Panc1 (cell line): ENCODE measurements around the gene HNF1B. TPM values are rescaled to one million over a fixed set of nuclear protein-coding genes. Genes with fewer than 3 reads are reported as not detected.

Experiments
- ATAC-seq: fragments of 200-7000 bp; cut with Tn5 transposase; 2 replicates; pipeline ENCODE4 v1.9.1; 2020; ENCODE audit warnings: mild to moderate bottlenecking, moderate library complexity
- BruUV-seq: library from RNA; stranded (reverse); fragments of 400-500 nt; replicated peaks from 2 replicates; lab custom pipeline; 2021; lab: Mats Ljungman, UMichigan
- CTCF ChIA-PET: fragments of 300-600 bp; sonication (Branson Sonifier 250); formaldehyde crosslinking; loops from one replicate; lab custom pipeline; 2022; ENCODE audit warnings: antibody characterized with exemption; lab: Charles Lee
- POLR2A ChIA-PET: fragments of 300-600 bp; sonication (Branson Sonifier 250); formaldehyde crosslinking; loops from one replicate; lab custom pipeline; 2022; ENCODE audit warnings: antibody characterized with exemption; lab: Charles Lee
- DNase-seq: peaks from one replicate; pipeline ENCODE4 v3.0.0-alpha.2; 2010; ENCODE audit warnings: low read depth, low spot score
- H3K27ac ChIP-seq: 2 replicates; pipeline ENCODE4 v1.5.1; 2011; ENCODE audit warnings: mild to moderate bottlenecking, low read length, inconsistent platforms
- H3K27me3 ChIP-seq: fragments of 200-500 bp; sonication (Bioruptor generic); 2 replicates; pipeline ENCODE4 v1.6.0; 2014; ENCODE audit warnings: low read length, inconsistent platforms; ENCODE audit not compliant: control insufficient read depth, insufficient read depth
- H3K36me3 ChIP-seq: fragments of 200-500 bp; sonication (Bioruptor generic); 2 replicates; pipeline ENCODE4 v1.5.1; 2014; ENCODE audit warnings: inconsistent platforms, mild to moderate bottlenecking, low read length, moderate library complexity; ENCODE audit not compliant: control insufficient read depth, insufficient read depth
- H3K4me1 ChIP-seq: 2 replicates; pipeline ENCODE4 v1.5.1; 2011; ENCODE audit warnings: inconsistent platforms, mild to moderate bottlenecking, low read length, moderate library complexity; ENCODE audit not compliant: control insufficient read depth, insufficient read depth
- H3K4me3 ChIP-seq, 2 experiments: 2 replicates each; pipeline ENCODE4 v1.5.1; 2011 to 2012; ENCODE audit warnings: low read depth in 2 of 2, low read length in 2 of 2, mild to moderate bottlenecking in 2 of 2, inconsistent platforms in 1 of 2, moderate library complexity in 1 of 2
- H3K9me3 ChIP-seq: fragments of 200-500 bp; sonication (Bioruptor generic); 2 replicates; pipeline ENCODE4 v1.5.1; 2014; ENCODE audit warnings: low read depth, mild to moderate bottlenecking, inconsistent platforms, low read length, moderate library complexity; ENCODE audit not compliant: control insufficient read depth, insufficient read depth
- POLR2AphosphoS5 ChIP-seq: IDR thresholded peaks from 2 replicates; pipeline ENCODE4 v1.6.1; 2012; ENCODE audit warnings: mild to moderate bottlenecking, low read depth, low read length, moderate library complexity
- SIN3A ChIP-seq: IDR thresholded peaks from 2 replicates; pipeline ENCODE4 v1.6.1; 2012; ENCODE audit warnings: low read depth, mild to moderate bottlenecking, low read length, moderate library complexity, borderline replicate concordance; ENCODE audit not compliant: insufficient read depth
- TCF7L2 ChIP-seq: IDR thresholded peaks from 2 replicates; pipeline ENCODE4 v1.6.1; 2011; ENCODE audit warnings: mild to moderate bottlenecking, low read depth, low read length, inconsistent platforms
- in situ Hi-C: cut with HindIII; loops from 2 replicates; pipeline ENCODE4 v1.10.0; 2016; ENCODE audit warnings: low sequenced_read_pairs, low pct_unique_long_range_greater_than_20kb
- intact Hi-C: fragments of 100-400 bp; cut with micrococcal nuclease; formaldehyde crosslinking; loops from one replicate; pipeline ENCODE4 v1.10.0; 2022; ENCODE audit not compliant: unreplicated experiment
- total RNA-seq: library from RNA; stranded (reverse); gene quantifications from one replicate; pipeline ENCODE4 v1.2.1, GENCODE V29; 2021; ENCODE audit not compliant: unreplicated experiment
- TF ChIP-seq, protein P1 (sequence below): fragments of 450-650 bp; IDR thresholded peaks from 2 replicates; pipeline ENCODE4 v1.5.1; 2017; ENCODE audit warnings: mild to moderate bottlenecking
- TF ChIP-seq, protein P2 (sequence below), 2 experiments: IDR thresholded peaks; 2 replicates each; pipeline ENCODE4 v1.6.1; 2011 to 2012; ENCODE audit warnings: low read depth in 2 of 2, control low read depth in 1 of 2, low read length in 1 of 2, mild to moderate bottlenecking in 1 of 2, moderate library complexity in 1 of 2; ENCODE audit not compliant: insufficient read depth in 1 of 2

The HNF1B gene
- total RNA-seq, 1 experiment from 2014 or later = not detected

DNA sequence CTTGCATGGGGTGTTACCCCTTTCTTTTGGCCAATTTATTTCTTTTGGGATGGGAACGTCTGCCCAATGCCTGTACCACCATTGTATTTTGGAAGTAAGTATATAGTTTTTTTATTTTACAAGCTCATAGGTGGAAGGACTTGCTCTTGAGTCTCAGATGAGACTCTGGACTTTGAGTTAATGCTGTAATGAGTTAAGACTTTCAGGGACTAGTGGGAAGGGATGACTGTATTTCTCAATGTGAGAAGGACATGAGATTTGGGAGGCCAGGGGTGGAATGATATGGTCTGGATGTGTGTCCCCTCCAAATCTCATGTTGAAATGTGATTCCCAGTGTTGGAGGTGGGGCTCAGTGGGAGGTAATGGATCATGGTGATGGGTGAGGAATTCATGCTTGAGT, 49.1 kb downstream of the HNF1B start:
- intact Hi-C loops (no loop called here), in situ Hi-C loops (no loop called here)
- ChIA-PET CTCF (no interaction called here), POLR2A (no interaction called here)
- BruUV-seq = no TSS peak
- no peak for DNase-seq
- H3K9me3 ChIP-seq = no peaks in the 10 kb centered on the region
- H3K27me3 ChIP-seq = no peaks in the 10 kb centered on the region
- no peak for TF ChIP-seq SIN3A
- TF ChIP-seq, protein P1, sequence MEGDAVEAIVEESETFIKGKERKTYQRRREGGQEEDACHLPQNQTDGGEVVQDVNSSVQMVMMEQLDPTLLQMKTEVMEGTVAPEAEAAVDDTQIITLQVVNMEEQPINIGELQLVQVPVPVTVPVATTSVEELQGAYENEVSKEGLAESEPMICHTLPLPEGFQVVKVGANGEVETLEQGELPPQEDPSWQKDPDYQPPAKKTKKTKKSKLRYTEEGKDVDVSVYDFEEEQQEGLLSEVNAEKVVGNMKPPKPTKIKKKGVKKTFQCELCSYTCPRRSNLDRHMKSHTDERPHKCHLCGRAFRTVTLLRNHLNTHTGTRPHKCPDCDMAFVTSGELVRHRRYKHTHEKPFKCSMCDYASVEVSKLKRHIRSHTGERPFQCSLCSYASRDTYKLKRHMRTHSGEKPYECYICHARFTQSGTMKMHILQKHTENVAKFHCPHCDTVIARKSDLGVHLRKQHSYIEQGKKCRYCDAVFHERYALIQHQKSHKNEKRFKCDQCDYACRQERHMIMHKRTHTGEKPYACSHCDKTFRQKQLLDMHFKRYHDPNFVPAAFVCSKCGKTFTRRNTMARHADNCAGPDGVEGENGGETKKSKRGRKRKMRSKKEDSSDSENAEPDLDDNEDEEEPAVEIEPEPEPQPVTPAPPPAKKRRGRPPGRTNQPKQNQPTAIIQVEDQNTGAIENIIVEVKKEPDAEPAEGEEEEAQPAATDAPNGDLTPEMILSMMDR = no peak
- TF ChIP-seq POLR2AphosphoS5 = no peak
- TF ChIP-seq, protein P2, sequence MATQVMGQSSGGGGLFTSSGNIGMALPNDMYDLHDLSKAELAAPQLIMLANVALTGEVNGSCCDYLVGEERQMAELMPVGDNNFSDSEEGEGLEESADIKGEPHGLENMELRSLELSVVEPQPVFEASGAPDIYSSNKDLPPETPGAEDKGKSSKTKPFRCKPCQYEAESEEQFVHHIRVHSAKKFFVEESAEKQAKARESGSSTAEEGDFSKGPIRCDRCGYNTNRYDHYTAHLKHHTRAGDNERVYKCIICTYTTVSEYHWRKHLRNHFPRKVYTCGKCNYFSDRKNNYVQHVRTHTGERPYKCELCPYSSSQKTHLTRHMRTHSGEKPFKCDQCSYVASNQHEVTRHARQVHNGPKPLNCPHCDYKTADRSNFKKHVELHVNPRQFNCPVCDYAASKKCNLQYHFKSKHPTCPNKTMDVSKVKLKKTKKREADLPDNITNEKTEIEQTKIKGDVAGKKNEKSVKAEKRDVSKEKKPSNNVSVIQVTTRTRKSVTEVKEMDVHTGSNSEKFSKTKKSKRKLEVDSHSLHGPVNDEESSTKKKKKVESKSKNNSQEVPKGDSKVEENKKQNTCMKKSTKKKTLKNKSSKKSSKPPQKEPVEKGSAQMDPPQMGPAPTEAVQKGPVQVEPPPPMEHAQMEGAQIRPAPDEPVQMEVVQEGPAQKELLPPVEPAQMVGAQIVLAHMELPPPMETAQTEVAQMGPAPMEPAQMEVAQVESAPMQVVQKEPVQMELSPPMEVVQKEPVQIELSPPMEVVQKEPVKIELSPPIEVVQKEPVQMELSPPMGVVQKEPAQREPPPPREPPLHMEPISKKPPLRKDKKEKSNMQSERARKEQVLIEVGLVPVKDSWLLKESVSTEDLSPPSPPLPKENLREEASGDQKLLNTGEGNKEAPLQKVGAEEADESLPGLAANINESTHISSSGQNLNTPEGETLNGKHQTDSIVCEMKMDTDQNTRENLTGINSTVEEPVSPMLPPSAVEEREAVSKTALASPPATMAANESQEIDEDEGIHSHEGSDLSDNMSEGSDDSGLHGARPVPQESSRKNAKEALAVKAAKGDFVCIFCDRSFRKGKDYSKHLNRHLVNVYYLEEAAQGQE (IDR thresholded peaks at IDR 0.05; ENCODE audit: insufficient read depth in 1 of 2, low read depth in 2 of 2, low read length in 1 of 2) = no peak
- TF ChIP-seq TCF7L2 = no peak
- ATAC-seq = no peak
- no peaks in the 10 kb centered on the region for H3K4me1 ChIP-seq
- no peak overlapping the region for H3K4me3 ChIP-seq
- H3K27ac ChIP-seq = no peak overlapping the region
- H3K36me3 ChIP-seq = no peaks in the 10 kb centered on the region

DNA sequence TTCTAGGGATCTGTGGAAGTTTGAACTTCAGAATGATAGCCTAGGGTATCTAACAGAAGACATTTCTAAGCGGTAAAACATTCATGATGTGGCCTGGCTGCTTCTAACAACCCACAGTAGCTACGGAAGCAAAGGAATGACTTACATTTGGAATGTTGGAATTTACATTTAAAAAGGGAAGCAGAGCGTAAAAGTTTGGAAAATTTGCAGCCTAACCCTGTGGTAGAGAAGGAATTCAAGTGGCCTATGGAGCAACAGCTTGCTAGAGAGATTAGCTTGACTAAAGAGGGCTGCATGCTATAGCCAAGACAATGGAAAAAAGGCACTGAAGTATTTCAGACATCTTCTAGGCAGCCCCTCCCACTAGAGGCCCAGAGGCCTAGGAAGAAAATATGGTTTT, 50.1 kb downstream of the HNF1B start:
- TF ChIP-seq TCF7L2 (no peak), SIN3A (no peak), POLR2AphosphoS5 (no peak)
- TF ChIP-seq, protein P2 (IDR thresholded peaks at IDR 0.05; ENCODE audit: insufficient read depth in 1 of 2, low read depth in 2 of 2, low read length in 1 of 2) = no peak
- TF ChIP-seq, protein P1 = no peak
- no peak for DNase-seq
- ATAC-seq = no peak
- in situ Hi-C loops = no loop called here
- H3K36me3 ChIP-seq = no peaks in the 10 kb centered on the region
- H3K27me3 ChIP-seq = no peaks in the 10 kb centered on the region
- H3K27ac ChIP-seq = no peak overlapping the region
- no peaks in the 10 kb centered on the region for H3K9me3 ChIP-seq
- no TSS peak for BruUV-seq
- H3K4me3 ChIP-seq = no peak overlapping the region
- intact Hi-C loops = no loop called here
- no peaks in the 10 kb centered on the region for H3K4me1 ChIP-seq
- ChIA-PET CTCF (no interaction called here), POLR2A (no interaction called here)
